ENCODE results near the gene SLC2A9.

DNA sequence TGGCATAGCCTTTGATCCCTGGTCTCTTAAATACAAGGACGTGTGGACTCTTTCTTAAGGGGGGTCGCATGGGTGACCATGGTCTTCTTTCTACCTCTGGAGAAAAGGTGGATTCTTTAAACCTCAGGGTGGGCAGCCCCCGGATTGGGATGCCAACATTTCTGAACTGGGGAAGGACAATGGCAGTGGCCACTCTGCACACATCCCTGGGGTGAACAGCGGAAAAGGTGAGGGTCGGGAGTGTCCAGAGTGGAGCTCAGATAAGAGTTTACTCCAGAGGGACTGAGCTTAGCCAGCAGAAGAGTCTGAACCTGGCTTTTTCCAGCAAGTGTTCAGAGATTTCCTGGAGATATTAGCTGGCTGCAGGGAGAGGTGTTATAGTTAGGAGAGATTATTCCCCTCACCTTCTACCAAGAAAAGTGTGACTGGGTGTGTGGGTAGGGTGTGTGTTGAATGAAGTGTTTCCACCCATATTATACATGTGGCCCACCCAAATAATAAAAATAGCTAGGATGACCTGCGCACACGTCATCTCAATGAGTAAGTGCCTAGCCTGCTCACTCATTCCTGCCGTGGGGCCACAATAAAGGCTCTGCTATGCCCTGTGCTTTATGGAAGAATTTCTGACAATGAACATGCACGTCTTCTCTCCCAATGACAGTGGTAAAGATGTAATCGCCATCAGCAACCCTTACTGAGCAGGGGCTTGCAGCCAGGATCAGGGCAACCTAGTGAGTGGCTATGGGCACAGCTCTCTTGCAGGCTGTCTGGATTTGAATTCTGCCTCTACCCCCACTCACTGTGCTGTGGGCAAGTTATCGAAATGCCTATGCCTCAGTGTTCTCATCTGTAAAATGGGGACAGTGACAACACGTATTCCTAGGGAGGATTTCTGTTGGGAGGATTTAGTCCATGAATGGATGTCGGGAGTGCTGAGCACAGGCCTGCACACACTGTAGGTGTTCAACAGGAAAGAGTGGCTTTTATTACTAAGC is 76.6 kb downstream of the SLC2A9 start:
- no peak for TF ChIP-seq POLR2A (IDR thresholded peaks at IDR 0.05; ENCODE audit: low read depth)
- no peak for TF ChIP-seq CTCF (IDR thresholded peaks at IDR 0.05)
- no peak for TF ChIP-seq POLR2AphosphoS5 (IDR thresholded peaks at IDR 0.05)
